SU-DHL-6 (cell line): Measurements from ENCODE around the gene IL17REL.

Experiments
- H2AFZ ChIP-seq: fragments of 200-600 bp; sonication (generic); 2 replicates; pipeline ENCODE4 v1.6.1; 2014; ENCODE audit warnings: low read depth, mild to moderate bottlenecking, moderate library complexity, mixed read lengths, antibody characterized with exemption, low read length; ENCODE audit not compliant: severe bottlenecking
- H3F3A ChIP-seq: fragments of 200-600 bp; shearing (Covaris generic); 2 replicates; pipeline ENCODE4 v1.6.0; 2016; ENCODE audit warnings: antibody characterized with exemption, mild to moderate bottlenecking; ENCODE audit not compliant: insufficient read depth
- H3K27ac ChIP-seq: fragments of 200-600 bp; sonication (generic); 2 replicates; pipeline ENCODE4 v1.5.1; 2016; ENCODE audit warnings: low read depth, mild to moderate bottlenecking, low read length, moderate library complexity, mixed read lengths
- H3K27me3 ChIP-seq: fragments of 200-600 bp; sonication (generic), shearing (Covaris generic); 2 replicates; pipeline ENCODE4 v1.6.0; 2014; ENCODE audit warnings: mild to moderate bottlenecking, low read length
- H3K36me3 ChIP-seq: fragments of 200-600 bp; sonication (generic); 2 replicates; pipeline ENCODE4 v1.6.1; 2014; ENCODE audit warnings: mild to moderate bottlenecking, low read length, mixed read lengths
- H3K4me2 ChIP-seq: fragments of 300-600, 200-600 bp; shearing (Covaris generic), sonication (generic); 2 replicates; pipeline ENCODE4 v1.6.0; 2014; ENCODE audit warnings: low read length, low read depth, mild to moderate bottlenecking; ENCODE audit not compliant: poor library complexity, severe bottlenecking
- H3K4me3 ChIP-seq: fragments of 200-600 bp; sonication (generic); 2 replicates; pipeline ENCODE4 v1.5.1; 2014; ENCODE audit warnings: antibody characterized with exemption, low read length, mild to moderate bottlenecking, mixed read lengths; ENCODE audit not compliant: insufficient read depth, poor library complexity, severe bottlenecking
- H3K79me2 ChIP-seq: fragments of 200-600 bp; sonication (generic); 2 replicates; pipeline ENCODE4 v1.6.1; 2014; ENCODE audit warnings: mild to moderate bottlenecking, low read length, moderate library complexity; ENCODE audit not compliant: insufficient read depth
- H3K9ac ChIP-seq: fragments of 200-600 bp; sonication (generic); 2 replicates; pipeline ENCODE4 v1.7.0; 2014; ENCODE audit warnings: mild to moderate bottlenecking, low read length
- H3K9me2 ChIP-seq: fragments of 200-600 bp; sonication (generic); replicated peaks from 2 replicates; pipeline ENCODE4 v1.6.1; 2014; ENCODE audit warnings: low read length; ENCODE audit not compliant: insufficient read depth
- H3K9me3 ChIP-seq: fragments of 200-600 bp; sonication (generic); 2 replicates; pipeline ENCODE4 v1.6.1; 2014; ENCODE audit warnings: low read length, mixed read lengths; ENCODE audit not compliant: insufficient read depth
- H4K20me1 ChIP-seq: fragments of 200-600 bp; sonication (generic); 2 replicates; pipeline ENCODE4 v1.6.1; 2014; ENCODE audit warnings: low read depth, mild to moderate bottlenecking, antibody characterized with exemption, low read length, moderate library complexity, mixed read lengths
- CTCF ChIP-seq: fragments of 200-600 bp; sonication (generic); IDR thresholded peaks from one replicate; pipeline ENCODE4 v1.5.1; 2017; ENCODE audit warnings: antibody characterized with exemption, mild to moderate bottlenecking, low read length, moderate library complexity; ENCODE audit not compliant: insufficient read depth, poor library complexity, severe bottlenecking
- EZH2phosphoT487 ChIP-seq: fragments of 200-600 bp; sonication (generic), shearing (Covaris generic); conservative IDR thresholded peaks from 2 replicates; pipeline ENCODE4 v1.6.1; 2018; ENCODE audit warnings: mild to moderate bottlenecking, antibody characterized with exemption, low read length, moderate library complexity, mixed read lengths

The IL17REL gene

GRCh38 chr22:49972163-49973017 lies 40.2 kb downstream of the IL17REL start:
- H3K9ac ChIP-seq: no peak overlapping the region
- no peak for TF ChIP-seq EZH2phosphoT487
- TF ChIP-seq CTCF: no peak
- no peaks in the 10 kb centered on the region for H3K36me3 ChIP-seq
- H3K4me3 ChIP-seq: no peak overlapping the region
- H3K27me3 ChIP-seq: no peaks in the 10 kb centered on the region
- H3F3A ChIP-seq: peaks cover 19% of the 10 kb centered on the region
- no peak overlapping the region for H2AFZ ChIP-seq
- no peaks in the 10 kb centered on the region for H3K79me2 ChIP-seq
- no peaks in the 10 kb centered on the region for H3K9me3 ChIP-seq
- no peak overlapping the region for H3K27ac ChIP-seq
- no peak overlapping the region for H3K4me2 ChIP-seq
- no peaks in the 10 kb centered on the region for H3K9me2 ChIP-seq
- no peaks in the 10 kb centered on the region for H4K20me1 ChIP-seq

GRCh38 chr22:49971232-49972162 lies 41.1 kb downstream of the IL17REL start:
- H3K79me2 ChIP-seq: no peaks in the 10 kb centered on the region
- no peaks in the 10 kb centered on the region for H3K9me3 ChIP-seq
- peak overlapping the region; percentile 16 for H2AFZ ChIP-seq
- TF ChIP-seq CTCF: no peak
- no peak for TF ChIP-seq EZH2phosphoT487
- H3F3A ChIP-seq: peaks cover 14% of the 10 kb centered on the region
- peak overlapping the region; percentile 51 for H3K9ac ChIP-seq
- no peaks in the 10 kb centered on the region for H4K20me1 ChIP-seq
- H3K36me3 ChIP-seq: no peaks in the 10 kb centered on the region
- H3K9me2 ChIP-seq: no peaks in the 10 kb centered on the region
- H3K4me2 ChIP-seq: peak overlapping the region; percentile 54
- H3K4me3 ChIP-seq: peak overlapping the region; percentile 42
- H3K27me3 ChIP-seq: no peaks in the 10 kb centered on the region
- H3K27ac ChIP-seq: peak overlapping the region; percentile 41

GRCh38 chr22:49970528-49971231 lies 41.9 kb downstream of the IL17REL start:
- H4K20me1 ChIP-seq: no peaks in the 10 kb centered on the region
- peak overlapping the region; percentile 16 for H2AFZ ChIP-seq
- peak overlapping the region; percentile 50 for H3K27ac ChIP-seq
- H3K36me3 ChIP-seq: no peaks in the 10 kb centered on the region
- H3F3A ChIP-seq: peaks cover 5% of the 10 kb centered on the region; the same call in 1 of the 2 replicates
- H3K27me3 ChIP-seq: no peaks in the 10 kb centered on the region
- peak overlapping the region; percentile 42 for H3K4me3 ChIP-seq
- no peaks in the 10 kb centered on the region for H3K9me3 ChIP-seq
- peak overlapping the region; percentile 51 for H3K9ac ChIP-seq
- H3K79me2 ChIP-seq: no peaks in the 10 kb centered on the region
- TF ChIP-seq CTCF: no peak
- TF ChIP-seq EZH2phosphoT487: no peak
- peak overlapping the region; percentile 54 for H3K4me2 ChIP-seq
- H3K9me2 ChIP-seq: no peaks in the 10 kb centered on the region
